GM21576 (cell line): ENCODE measurements around the gene EMCN.

Source experiments
- ATAC-seq: cut with Tn5 transposase; IDR thresholded peaks from one replicate; pipeline ENCODE4 v1.9.1; 2021; ENCODE audit warnings: mild to moderate bottlenecking, moderate library complexity; ENCODE audit not compliant: unreplicated experiment

EMCN gene

GRCh38 chr4:100493756-100494155 lies 24.1 kb downstream of the EMCN start:
- no peak for ATAC-seq

GRCh38 chr4:100492129-100492528 lies 25.7 kb downstream of the EMCN start:
- no peak for ATAC-seq

DNA sequence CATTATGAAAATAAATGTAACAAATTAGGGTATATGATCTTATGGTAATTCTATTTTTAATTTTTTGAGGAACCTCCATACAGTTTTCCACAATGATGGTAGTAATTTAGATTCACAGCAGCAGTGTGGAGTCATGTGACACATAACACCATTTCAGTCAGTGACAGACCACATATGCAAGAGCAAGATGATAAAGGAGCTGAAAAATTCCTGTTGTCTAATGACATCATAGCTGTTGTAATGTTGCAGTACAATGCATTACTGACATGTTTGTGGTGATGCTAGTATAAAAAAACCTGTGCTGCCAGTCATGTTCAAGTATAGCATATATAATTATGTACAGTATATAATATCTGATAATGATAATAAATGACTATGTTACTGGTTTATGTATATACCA lies 28.5 kb downstream of the EMCN start:
- ATAC-seq: no peak

- no peak for ATAC-seq
Observed at GRCh38 chr4:100486496-100486895, 31.3 kb downstream of the EMCN start.

DNA sequence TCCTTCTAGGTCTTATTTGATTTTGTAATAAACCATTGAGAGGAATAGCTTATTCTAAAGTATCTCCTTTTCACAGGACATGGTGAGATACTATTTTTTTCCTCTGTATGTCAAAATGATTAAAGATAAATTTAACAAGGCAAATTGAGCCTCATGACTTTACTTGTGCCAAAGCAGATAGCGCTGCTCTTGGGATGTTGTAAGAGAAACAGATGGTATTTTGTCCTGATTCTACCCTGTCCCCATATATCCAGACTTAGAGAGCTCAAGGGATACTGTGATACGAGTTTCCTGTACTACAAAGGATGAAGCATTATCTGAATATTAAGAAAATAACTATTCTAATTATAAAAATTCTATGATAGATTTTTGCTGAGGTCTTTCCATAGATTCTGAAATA lies 34.0 kb downstream of the EMCN start:
- ATAC-seq: no peak

- no peak for ATAC-seq
Observed at GRCh38 chr4:100479971-100480370, 37.9 kb downstream of the EMCN start.

GRCh38 chr4:100469555-100469954 lies 48.3 kb downstream of the EMCN start:
- ATAC-seq: no peak

DNA sequence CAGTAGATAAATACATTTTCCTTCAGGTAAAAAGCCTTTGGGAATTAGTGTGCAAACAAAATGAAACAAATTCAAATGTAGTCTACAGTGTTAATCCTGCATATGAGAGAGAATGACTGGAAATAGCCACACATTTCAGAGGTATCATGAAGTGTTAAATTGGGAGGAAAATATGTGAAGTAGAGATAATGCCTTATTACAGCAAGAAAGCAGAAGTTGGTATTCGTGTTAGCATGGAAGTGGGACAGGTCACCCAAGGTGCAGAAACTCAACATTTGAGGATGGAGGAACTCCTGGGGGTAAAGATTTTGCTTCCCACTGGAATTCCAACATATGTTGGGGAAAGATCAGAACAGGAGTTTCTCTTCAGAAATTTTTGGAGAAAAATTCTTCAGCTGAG lies 51.3 kb downstream of the EMCN start:
- ATAC-seq: no peak

DNA sequence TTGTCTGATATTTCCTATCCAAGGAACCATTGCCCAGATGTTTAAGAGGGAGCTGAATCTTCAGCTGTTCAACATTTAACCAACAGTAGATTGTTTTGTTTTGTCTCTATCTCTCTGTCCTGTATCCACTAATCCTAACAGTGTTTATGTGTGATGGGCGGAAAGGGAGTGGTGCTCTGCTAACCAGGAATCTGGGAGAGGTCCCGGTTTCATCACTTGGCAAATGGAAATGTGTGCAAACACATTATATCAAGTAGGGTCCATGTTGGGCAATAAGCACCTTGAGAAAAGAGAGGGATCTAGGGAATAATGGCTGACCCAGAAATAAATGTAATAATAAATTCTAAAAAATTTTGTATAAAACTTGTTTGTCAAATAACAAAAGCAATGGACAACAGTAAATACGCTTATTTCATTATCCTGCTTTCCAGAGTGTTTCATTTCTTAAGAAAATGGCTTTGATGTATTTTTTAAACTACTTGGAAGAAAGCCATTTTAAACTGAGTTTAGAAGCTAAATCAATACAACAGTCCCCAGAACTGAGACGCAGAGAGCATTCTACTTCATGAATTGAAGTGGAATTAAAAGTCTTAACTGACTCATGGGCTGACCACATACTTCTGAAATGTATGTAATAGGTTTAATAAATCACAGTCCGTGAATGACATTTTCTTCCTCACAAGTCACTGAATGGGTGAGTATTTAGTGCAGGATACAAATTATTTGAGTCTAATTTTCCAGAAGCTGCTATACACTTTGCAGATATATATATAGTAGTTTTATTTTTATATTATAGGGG lies 55.8 kb downstream of the EMCN start:
- no peak for ATAC-seq

GRCh38 chr4:100450449-100450848 lies 67.4 kb downstream of the EMCN start:
- no peak for ATAC-seq

- no peak for ATAC-seq
Observed at GRCh38 chr4:100431416-100431815, 86.4 kb downstream of the EMCN start.

GRCh38 chr4:100430451-100430850 lies 87.4 kb downstream of the EMCN start:
- no peak for ATAC-seq

GRCh38 chr4:100429616-100430015 lies 88.2 kb downstream of the EMCN start:
- no peak for ATAC-seq

DNA sequence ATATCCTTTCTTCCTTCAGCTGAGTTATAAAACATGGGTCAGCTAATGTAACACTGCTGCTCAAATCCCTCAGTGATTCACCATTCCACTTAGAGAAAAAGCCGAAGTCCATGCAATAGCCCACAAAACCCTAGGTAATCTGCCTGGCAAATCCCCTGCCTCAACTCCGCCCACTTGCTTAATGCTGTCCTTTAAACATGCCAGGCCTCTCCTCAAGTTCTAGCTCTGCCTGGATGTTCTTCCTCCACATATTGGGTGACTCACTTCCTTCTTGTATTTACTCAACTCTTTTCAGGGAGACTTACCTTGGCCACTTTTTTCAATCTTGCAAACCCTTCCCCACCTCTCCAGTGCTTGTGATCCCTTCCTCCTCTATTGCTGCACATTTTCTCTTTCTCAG lies 89.8 kb downstream of the EMCN start:
- no peak for ATAC-seq

DNA sequence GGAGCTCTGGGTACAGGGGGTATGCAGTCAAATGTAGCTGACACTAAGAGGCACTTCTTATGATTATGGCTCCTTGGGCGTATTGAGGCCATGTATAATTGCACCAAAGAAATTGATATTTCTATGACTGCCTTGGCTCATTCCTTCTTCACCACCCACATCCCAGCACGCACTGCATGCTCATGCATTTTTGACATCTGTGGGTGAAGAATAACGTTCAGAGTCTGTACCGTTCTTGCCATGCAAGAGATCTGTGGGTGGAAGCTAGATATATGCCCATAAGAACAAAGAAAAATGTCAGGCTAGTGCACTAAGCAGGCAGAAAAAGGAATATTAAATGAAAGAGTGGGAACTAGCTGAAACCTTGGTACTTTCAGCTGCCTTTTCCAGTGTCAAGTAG lies 93.4 kb downstream of the EMCN start:
- ATAC-seq: no peak

DNA sequence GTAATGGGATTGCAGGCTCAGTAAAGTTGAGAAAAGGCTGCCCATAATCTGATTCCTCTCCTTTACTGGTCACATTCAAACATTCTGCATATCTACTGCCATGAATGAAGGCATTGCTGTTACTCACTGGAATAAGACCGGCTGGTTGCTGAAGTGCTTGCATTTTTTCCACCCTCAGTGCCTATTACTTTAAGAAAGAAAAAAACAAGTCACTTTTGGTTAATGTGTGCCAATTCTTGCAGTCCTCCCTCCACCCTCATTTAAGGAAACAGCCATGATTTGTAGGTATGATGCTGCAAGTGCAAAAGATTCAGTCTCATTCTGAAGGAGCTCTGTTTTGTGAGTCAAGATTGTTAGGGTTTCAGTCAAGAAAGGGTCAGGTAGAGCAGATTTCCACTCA lies 94.9 kb downstream of the EMCN start:
- ATAC-seq: no peak

DNA sequence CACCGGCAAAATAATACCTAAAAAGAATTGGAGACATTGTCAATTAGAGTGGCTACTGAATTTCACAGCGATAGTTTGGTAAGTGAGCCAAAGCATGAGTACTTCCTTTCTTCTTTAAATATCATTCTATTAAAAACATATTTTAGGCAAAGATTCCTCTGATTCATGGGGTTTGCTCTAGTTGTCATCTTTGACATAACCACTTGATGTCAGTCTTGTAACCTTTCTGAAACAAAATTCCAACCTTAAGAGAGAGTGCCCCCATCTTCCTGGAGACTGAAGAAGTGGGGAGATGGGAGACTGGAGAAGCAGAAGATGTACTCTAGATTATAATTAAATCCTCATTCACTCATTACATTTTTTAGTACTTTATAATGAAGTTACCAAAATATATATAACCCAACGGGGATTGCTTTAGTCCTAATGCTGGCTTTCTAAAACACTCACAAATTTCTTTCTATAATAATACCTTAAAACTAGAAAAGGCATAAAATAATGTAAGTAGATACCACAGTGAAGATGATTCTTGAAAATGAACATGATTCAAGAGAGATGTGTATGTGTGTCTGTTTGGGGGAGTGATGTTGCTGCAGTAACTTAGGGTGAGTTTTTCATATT lies 96.4 kb downstream of the EMCN start:
- ATAC-seq: no peak

DNA sequence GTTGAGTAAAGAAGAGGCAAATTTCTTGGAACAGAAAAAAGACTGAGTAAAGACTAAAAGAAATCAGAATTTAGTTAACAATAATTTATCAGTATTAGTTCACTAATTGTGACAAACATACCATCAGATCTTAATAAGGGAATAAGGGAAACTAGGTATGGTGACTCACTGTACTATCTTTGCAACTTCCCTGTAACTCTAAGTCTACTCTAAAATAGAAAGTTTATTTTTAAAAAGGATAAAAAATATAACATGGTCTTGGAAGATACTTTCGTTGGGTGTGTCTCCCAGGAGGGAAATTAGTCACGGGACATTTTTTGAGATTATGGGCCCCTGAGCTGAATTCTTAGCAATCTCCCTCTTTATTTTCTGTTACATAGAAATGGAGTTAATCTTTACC lies 97.3 kb downstream of the EMCN start:
- ATAC-seq: no peak

GRCh38 chr4:100417565-100417964 lies 100.3 kb downstream of the EMCN start:
- no peak for ATAC-seq

DNA sequence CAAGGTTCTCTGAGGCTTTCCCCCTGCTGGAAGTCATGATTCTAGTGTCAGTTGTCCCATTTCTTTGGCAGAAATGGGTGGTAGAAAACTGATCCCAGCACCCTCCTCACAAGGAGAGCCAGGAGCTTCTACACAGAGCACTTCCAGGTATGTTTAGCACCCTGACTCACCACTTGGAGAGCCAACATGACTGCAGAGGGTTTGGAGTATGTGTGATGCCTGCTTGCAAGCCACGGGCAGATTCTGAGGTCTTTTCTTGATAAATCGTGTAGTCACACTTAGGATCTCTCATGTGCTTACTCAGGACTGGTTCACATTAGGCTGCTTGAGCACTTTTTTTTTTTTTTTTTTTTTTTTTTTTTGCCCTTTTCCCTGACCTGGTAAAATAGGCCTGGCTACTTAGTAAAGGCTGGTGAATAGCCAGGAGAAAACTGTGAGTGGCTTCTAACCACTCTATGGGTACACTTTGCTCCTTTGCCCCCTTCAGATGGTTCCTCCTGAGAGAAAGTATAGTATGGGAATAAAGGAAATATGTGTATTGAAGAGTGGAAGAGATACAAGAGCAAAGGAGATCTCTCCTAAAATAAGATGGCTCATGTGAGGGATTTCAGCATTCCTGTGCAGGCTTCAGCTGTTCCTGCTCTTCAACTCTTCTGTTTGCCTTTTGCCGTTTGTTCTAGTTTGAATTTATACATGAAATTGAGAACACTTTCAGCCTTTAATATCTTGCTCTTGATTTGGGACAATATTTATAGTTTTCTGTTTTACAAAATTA lies 103.6 kb downstream of the EMCN start:
- no peak for ATAC-seq

DNA sequence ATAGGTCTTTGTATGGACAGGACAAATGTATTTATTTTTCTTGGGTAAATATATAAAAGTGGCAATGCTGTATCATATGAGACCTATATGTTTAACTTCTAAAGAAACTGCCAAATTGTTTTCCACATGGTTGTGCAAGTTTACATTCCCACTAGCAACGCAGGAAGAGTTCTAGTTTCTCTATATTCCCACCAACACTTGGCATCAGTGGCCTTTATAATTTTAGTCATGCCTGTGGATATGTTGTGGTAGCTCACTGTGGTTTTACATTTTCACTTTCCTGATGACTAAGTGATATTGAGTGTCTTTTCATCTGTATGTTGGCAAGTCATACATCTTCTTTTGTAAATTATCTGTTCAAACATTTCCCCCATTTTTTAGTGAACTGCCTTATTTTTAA lies 126.0 kb downstream of the EMCN start:
- ATAC-seq: no peak

- no peak for ATAC-seq
Observed at GRCh38 chr4:100391086-100391485, 126.7 kb downstream of the EMCN start.
